Stimulated activated naive CD4-positive, alpha-beta T cell treated with Interleukin-2 at 50 U/mL for 16 hours (primary cell): ENCODE measurements around the gene TMCC2.
A peak's percentile ranks its signal among the peaks of the same experiment; 100 is the strongest.
"Not testable (repeated sequence)": the region's sequence is repeated elsewhere in the genome, so short reads cannot be mapped to it uniquely, and the experiment has no call there.

Source experiments
- DNase-seq: peaks from one replicate; lab custom pipeline; 2025; lab: John Stamatoyannopoulos, UW

Gene TMCC2

DNA sequence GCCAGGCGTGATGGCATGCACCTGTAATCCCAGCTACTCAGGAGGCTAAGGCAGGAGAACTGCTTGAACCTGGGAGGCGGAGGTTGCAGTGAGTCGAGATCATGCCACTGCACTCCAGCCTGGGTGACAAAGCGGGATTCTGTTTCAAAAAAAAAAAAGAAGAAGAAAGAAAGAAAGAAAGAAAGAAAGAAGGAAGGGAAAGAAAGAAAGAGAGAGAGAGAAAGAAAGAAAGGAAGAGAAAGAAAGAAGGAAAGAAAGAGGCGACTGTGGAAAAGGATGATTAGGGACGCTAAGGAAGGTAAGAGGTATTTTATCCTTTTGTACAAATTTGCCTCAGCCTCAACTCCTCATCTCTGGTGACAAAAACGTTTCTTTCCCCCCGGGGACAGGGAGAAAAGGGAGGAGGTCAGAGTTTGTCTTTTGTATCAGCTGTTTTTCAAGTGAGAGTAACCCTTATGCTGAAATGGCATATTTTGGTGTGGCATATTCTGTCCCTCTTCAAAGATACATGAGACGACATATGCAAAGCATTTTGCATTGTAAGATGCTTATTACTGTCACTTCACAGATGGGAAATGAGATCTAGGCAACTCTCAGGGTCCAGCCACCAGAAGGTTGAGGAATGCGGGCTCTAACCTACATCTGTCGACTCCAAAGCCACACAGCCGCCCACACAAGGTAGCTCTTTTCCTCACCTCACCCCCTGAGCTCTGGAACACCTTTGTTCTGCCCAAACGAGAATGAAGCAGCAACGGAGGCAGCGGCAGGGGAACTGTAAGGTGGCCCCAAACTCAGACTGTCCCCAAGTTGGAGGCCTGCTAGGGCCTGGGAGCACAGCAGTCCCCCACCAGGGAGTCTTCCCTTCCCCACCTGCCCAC is 55.8 kb downstream of the TMCC2 start:
- DNase-seq, result no peak

DNA sequence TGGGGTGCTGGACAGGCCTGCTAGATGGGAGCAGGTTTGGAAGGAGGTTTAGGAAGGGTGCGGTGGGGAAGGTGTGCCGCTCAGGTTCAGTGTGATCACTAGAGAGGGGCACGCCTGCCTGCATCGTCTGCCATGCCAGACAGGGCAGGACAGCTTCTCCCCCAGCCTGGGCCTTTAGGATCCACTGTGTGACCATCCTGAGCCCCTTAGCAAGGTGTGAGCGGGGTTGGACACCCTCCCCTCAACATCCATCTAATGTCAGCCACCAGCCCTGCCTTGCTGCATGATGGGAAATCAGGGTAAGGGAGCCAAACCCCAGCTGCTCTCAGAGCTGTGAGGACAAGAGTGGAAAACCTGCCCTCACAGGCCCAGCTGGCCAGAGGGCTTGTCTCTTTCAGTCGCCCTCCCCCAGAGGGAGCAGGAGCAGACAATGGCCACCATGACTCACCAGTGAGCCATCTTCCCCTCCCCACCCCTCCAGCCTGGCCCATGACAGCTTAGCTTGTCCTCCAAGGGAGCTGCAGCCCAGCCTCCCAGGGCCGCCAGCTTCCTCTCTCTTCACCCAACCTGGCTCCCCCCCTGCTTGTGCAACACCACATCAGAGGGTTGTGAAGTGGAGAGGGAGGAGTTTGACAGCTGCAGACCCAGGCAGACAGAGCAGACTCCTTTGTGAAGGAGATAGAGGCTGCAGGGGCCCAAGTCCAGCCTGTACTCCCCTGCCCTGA is 56.8 kb downstream of the TMCC2 start:
- DNase-seq, result peak; percentile 74

DNA sequence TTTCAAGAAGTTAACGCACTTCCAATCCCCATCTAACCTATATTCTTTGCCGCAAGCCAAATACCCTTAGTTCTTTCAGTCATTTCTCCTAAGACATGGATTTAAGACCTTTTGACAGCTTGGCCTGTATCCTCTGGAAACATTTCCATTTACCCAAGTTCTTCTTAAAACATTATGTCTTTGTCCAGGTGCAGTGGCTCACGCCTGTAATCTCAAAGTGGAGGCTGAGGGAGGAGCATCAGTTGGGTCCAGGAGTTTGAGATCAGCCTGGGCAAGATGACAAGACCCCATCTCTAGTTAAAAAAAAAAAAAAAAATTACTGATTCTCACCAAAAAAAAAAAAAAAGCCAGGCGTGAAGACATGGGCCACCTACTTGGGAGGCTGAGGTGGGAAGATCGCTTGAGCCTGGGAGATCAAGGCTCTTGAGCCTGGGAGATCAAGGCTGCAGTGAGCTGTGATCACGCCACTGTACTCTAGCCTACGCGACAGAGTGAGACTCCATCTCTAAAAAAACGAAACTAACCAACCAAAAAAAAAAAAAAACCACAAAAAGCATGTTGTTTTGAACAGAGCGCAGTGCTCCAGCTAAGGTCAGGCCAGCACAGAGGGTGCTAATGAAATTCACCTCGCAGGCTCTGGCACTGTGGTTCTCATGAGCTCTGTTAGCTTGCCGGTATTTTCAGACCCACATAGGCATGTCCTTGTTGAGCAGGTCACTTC is 57.8 kb downstream of the TMCC2 start:
- peak; percentile 54 for DNase-seq

DNA sequence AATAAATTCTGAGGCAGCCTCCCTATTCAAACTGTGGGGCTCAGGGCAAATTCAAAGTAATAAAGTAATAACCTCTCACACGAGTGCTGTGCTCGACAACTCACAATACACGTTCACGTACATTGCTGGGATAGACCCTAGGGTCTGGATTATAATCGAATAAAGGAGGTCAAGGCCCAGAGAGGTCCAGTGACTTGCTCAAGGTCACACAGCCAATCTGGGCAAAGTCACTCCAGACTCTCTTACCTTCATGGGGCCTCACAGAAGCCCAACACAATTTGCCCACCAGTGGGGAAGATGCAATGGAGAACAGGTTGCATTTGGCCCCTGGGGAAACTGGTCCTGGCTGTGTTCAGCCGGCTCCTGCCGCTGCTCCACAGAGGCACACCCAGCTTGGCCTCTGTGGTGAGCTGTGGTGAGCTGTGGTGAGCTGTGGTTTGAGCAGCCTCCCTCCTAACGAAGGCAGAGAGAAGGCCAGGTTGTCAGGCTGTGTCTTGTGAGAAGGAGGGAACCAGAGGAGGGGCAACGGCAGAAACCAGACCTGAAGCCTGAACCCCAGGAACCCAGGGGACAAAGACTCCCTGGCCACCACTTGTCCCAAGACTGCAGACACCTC is 58.7 kb downstream of the TMCC2 start:
- peak; percentile 41 for DNase-seq

DNA sequence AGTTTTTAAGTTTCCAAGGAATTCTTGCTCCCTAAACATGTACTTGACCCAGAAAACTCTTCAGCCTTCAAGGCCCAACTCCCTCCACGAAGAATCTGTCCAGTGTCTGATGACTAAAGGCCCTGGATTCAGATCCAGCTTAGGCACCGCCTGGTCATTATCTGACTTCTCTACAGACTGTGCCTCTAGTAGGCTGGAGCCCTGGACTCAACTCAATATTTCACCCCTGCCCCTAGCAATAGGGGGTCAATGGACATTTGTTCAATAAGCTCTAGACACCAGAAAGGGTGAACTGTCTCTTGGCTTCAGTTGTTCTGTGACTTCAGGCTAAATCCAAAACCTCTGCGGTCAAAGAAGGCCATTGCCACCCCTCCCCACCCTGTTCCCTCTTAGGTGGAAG is 59.3 kb downstream of the TMCC2 start:
- DNase-seq, result no peak

DNA sequence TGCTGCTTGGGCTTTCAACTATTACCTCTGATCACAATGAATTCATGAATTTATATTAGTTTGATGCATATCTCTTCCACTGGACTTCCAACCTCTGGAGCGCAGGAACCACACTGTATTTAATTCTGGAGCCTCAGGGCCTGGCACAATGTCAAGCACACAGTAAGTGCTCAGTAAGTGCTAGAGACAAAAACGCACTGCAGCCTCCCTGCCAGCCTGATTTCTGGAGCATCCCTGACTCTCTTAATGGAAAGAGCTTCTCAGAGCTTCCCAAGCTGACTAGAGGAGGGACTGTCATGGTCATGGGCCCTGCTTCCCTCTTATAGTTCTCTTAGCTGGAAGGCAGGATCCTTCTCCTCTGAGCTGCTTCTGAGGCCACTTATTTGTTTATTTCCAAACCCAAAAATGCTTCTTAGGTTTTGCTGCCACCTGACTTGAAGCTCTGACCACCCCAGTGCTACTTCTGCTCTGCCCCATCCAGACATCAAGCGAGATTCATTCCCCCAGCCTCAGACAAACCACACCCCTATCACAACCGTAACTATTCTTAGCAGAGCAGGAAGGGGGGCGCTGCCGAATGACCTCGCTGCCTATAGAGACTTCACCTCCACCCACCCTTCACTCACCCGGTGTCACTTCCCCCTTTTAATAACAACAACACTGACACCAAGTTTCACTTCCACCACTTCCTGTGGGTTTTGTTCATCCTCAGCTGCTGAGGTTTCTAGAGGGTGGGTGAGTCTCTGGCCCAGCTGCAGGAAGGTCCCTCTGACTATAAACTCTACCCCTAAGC is 60.2 kb downstream of the TMCC2 start:
- DNase-seq, result peak; percentile 79

DNA sequence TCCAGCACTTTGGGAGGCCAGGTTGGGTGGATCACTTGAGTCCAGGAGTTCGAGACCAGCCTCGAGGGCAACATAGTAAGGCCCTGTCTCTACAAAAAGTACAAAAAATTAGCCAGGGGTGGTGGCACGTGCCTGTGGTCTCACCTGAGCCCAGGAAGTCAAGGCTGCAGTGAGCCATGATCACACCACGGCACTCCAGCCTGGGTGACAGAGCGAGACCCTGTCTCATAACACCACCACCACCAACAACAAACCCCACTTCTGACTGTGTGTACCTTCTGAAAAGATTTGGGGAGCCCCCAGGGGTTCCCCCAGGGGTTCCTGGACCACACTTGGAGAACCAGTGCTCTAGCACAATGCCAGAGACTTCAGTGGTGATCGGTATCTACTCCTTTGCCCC is 63.9 kb downstream of the TMCC2 start:
- DNase-seq, result no peak

DNA sequence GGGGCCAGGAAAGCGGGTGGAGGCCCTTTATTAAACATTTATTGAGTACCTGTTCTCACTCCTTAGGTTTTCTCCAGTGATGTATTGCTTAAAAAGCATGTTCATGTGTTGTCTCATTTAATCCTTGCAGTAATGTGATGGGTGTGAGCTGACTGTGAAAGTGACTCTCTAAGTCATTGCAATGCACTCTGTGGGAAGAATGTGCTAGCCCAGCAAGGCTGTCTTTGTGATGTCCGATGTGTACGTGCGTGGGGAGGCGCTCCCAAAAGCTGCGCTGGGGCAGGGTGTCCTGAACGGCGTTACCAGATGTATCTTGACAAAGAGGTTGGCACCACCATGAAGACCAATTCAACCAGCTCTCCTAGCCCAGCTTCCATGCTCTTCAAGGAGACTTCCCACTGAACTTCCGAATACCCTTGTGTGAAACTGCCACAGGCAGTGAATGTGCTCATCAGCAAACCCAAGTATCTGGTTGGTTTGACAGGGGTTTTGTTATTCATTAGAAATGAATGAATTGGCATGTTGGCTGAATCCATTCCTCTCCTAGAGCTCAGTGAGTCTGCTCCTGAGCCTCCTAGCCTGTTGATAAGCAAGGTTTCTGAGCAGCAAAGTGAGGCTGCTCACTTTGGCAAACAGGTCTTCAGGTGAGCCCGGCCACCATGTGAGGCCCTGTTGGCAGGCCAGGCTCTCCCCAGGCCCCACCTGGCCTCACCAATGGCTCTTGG is 65.8 kb downstream of the TMCC2 start:
- no peak for DNase-seq

DNA sequence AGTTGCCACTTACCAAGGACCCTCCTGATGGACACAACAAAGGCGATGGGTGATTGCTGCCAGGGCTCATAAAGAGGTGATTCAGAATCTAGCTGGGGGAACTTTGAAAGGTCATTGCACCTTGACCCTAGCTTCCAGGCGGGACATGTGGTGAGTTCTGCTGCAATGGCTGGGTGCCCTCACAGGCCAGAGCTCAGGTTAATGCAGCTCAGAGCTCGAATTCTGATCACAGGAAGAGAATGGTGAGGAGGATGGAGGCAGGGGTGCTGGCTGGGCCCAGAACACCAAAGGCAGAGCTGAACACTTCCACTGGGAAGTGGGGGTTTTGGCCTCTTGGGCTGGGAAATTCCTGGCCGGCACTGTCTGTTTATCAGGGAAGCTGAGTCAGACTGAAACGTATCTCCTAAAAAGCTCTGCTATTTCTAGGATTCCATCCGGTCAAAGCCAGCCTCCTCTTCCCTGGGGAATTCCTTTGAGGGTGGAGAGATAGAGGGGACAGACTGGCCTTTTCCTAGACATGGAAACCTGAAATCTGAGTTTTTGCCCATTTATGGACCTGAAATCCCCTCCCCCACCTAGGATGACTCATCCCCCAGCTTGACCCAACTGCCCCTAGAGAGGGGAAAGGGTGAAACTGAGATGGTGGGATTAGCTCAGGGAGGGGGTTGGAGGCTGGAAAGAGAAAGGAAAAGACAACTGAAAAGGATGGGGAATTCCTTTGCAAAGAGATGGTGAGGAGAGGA is 66.6 kb downstream of the TMCC2 start:
- no peak for DNase-seq

DNA sequence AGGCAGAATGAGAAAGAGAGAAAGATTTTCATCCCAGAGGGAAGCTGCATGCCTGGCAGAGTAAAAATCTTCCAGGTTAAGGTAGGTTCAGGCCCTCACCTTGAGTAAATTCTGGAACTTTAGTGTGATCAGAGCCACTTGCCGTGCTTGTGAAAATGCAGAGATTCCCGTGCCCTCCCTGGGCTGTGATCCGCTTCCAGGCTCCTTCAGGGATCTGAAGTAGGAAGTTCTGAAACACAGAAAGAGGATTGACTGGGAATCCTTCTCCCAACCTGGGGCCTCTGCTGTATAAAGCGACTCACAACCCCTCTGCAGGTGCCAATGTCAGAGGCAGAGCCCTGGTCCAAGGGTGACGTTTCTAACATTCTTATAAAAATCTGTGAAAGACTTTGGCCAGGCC is 67.2 kb downstream of the TMCC2 start:
- DNase-seq, result no peak

DNA sequence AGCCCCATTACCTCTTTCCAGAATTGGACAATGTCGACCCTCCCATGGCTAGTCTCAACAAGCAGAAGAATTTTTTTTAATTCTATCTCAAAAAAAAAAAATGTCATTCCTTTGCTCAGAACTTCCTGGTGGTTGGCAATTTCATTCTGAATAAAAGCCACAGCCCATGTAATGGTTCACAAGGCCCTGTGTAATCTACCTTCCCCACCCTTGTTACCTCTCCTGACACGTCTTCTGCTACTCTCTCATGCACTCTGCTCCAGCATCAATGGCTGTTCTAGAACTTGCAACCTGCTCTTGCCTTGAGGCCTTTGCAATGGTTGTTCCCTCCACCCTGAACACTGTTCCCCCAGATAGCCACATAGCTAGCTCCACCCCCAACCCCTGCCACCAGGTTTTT is 68.4 kb downstream of the TMCC2 start:
- no peak for DNase-seq

DNA sequence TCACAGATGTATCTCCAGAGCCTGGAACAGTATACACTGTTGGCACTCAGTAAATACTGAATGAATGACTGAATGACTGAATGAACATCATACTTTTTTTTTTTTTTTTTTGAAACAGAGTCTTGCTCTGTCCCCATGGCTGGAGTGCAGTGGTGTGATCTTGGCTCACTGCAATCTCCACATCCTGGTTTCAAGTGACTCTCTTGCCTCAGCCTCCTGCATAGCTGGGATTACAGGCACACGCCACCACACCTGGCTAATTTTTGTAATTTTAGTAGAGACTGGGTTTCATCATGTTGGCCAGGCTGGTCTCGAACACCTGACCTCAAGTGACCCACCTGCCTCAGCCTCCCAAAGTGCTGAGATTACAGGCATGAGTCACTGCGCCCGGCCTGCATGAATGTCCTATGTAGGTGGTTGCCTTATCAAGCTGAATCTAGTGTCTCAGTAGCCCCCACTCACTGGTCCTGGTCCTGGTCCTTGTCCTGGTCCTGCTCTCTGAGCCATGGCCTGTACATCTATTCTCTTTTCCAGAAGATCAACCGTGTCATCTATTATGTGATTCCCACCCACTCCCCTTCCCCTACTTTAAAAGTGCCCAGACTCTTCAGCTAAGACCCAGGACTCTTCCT is 69.9 kb downstream of the TMCC2 start:
- not testable (repeated sequence) for DNase-seq

DNA sequence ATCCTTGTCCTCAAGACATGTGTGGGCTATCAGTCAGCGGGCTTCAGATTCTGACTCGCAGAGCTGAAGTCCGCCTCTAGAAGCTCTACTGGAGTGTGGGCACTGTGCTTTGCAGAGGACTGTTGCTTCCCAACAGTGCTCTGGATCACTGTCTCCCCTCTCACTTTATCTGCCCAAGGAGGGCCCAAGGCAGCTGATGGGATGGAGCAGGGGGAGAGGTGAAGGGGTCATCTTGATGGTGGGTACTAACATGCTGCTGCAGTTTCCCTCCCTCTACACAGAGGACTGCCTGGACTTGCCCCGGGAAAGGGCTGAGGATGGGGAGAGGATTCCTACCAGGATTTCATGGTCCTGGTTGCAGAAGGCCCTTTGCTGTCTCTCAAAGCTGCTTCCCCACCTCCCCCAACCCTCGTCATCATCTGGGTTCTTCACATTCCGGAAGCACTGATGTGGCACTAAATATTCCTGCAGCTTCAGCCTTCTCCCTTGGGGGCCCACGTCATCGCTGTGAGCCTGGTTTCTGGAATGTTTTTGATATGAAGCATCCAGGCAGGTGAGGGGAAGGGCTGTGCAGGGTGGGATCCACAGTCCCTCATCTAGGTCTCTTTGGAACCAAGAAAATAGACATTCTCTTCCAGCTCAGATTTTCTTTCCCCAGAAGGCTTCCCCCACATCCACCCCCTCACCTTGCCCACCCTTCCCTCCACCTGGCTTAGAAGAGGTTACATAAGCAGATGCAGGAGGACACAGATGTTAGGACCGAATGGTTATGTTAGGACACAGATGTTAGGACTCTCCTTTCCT is 70.6 kb downstream of the TMCC2 start:
- no peak for DNase-seq

DNA sequence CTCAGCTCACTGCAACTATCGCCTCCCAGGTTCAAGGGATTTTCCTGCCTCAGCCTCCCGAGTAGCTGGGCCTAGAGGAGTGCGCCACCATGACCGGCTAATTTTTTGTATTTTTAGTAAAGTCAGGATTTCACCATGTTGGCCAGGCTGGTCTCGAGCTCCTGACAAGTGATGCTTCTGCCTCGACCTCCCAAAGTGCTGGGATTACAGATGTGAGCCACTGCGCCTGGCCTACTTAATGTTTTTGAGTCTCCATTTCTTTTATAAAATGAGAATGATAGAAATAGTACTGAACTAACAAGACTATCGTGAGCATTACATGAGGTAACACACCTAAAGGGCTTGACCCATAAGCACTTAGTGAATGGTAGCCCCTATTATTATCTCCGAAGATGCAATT is 72.4 kb downstream of the TMCC2 start:
- no peak for DNase-seq

DNA sequence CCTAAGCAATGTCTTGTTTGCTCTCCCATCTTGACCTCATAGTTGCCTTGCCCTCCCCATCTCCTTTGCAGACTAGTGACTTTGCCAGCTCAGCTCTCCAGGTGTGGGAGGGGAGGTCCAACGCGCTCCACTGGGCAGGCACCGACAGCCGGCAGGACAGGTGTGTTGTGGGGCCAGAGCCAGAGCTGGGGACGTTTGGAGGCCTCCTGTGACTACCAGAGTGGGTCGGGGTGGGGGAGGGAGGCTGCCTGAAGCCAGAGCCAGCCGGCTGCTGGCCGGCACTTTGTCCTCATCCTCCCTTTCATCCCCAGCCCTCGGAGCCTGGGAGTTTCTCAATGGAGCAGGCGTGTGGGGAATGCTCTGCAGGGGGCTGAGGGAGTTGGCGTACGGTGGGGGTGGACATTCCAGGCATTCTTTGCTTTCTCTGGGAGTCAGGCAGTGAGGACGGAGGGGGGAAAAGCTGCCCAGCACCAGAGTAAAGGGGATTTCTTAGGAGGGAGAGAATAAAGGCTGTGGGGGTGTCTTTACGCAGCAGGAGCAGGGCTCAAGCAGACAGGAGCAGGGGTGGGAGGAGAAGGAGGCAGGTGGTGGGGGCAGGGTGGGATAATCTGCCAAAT is 73.6 kb downstream of the TMCC2 start:
- DNase-seq, result no peak

DNA sequence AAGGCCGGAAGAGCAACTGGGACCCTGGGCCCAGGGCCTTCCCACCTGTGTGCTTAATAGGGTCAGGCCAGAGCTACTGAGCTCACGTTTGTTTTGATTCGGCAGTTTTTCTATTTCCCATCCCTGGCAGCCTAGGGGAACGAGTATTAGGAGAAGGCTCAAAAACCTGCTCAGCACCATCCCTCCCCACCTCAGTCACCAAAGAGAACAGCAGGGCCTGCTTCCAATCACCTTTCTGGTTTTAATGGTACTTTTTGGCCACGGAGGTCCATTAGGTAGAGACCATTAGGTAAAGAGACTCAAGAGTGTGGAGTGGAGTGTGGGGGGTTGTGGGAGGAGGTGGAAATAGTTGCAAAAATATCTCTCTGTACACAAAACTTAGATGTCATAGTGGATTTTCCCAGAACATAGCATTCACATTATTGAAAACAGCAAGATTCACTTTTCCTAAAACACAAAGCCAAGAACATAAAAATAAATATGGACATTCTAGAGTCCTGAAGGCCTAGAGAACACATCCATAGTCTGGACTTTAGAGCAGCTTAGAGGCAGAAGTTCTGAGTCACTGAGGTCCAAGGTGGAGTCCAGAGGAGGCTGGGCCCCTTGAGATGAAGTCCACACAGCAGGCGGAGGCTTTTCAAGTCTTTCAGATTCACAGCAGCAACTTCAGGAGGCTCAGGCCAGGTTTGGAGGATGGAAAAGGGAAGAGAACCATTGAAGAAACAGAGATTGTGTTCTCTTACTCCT is 74.3 kb downstream of the TMCC2 start:
- no peak for DNase-seq

DNA sequence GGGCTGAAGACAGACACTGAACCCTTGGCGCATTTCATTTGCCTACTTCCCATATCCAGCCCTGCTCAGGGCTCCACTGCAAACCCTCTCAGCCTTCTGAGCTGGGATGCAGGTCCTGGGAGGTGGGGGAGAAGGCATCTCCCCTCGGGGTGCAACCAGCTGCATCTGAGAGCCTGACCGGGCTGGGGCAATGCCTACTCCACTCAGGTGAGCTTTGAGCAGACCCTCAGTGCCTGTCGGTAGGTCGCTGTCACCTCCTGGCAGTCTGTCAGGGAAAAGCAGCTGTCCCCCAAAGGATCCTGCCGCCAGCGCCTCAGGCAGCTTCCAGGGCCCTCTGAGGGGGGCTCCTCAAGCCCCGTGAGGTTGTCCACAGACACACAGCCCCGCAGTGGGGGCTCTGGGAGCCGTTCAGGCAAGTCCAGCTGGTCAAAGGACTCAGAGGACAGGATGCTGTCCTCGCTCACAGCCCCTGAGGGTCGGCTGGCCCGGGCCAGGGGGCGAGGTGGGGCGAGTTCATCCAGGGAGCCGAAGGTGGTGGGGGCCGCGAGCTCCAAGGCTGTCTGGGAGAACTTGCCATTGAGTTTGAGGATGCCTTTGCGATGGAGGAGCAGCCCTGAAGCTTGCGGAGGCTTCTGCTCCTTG is 75.6 kb downstream of the TMCC2 start:
- DNase-seq, result no peak
